ENCODE measurements around the gene SMYD5. TPM values are rescaled to one million over a fixed set of nuclear protein-coding genes. Genes with fewer than 3 reads are reported as not detected.

Gene SMYD5
- total and polyA plus RNA-seq, 9 of the 15 experiments (the other 6 are each of a cell fraction or from before 2014, with no cell fraction given): 11.4 to 56.8 (median 32.0) TPM

DNA sequence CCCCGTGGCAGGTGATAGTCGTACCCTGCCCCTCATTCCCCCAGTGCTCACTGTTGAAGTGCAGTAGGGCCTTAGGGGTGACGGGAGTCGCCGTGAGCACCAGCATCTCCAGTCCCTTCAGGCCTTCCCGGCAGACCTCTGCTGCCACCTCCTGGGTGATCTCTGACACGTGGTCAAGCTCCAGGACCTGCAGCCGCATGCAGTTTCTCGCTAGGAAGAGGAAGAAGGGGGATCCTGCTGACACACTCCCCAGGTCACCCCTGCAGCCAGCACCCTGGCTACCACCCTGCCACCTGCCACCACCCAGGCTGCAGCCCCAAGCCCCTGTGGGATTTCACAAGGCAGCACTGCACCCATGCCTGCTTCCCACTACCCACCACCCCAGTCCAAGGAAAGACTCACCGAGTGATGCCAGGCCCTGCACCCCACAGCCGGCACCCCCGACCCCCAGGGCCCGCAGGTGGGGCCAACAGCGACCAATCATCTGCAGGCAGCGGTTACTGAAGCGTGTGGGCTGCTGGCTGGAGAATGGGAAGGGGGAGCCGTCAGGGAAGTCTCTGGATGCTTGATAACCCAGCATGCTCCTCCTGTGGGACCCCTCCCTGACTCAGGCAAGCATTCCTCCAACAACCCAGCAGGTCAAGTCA, 46.4 kb downstream of the SMYD5 start:
- no peaks in the 10 kb centered on the region for H3K9me3 ChIP-seq (replicated peaks; ENCODE audit: control insufficient read depth, insufficient read depth, low read depth, low read length)
- H3K36me3 ChIP-seq (ENCODE audit: control insufficient read depth, insufficient read depth, low read length): no peaks in the 10 kb centered on the region
- H4K20me1 ChIP-seq (replicated peaks; ENCODE audit: control insufficient read depth, insufficient read depth, low read length): peaks cover 6% of the 10 kb centered on the region; the same call in 1 of the 2 replicates
- no TSS peak for BruUV-seq (replicated peaks)
- no peak overlapping the region for H3K27ac ChIP-seq (ENCODE audit: extremely low read depth, low read depth, low read length)
- H3K4me1 ChIP-seq (replicated peaks in 1 of 2; ENCODE audit: control insufficient read depth in 2 of 2, insufficient read depth in 2 of 2, low read length in 2 of 2): peaks cover 2 to 12% of the 10 kb centered on the region in 2 experiments; a peak in 2 of 5 replicates
- intact Hi-C loops (cut with micrococcal nuclease) (loop anchor here (1.0 to 5.0 kb wide), 3 partner anchors 48 to 367 kb away; no protein-coding TSS in a partner anchor), in situ Hi-C loops (cut with MboI) (no loop called here)
- peak; percentile 80 to 84 (median 80) for DNase-seq (ENCODE audit: extremely low read depth in 1 of 4, low spot score in 3 of 4)
- POLR2A ChIA-PET: interaction anchor here (0.6 to 0.9 kb wide), 3 partner anchors 10 to 238 kb away, joined by 3 to 6 read pairs (median 4); no protein-coding TSS in a partner anchor
- no peak overlapping the region for H3K4me3 ChIP-seq
- H3K79me2 ChIP-seq (ENCODE audit: control insufficient read depth, insufficient read depth, low read length): no peaks in the 10 kb centered on the region
- no peaks in the 10 kb centered on the region for H3K27me3 ChIP-seq (ENCODE audit: control insufficient read depth in 2 of 2, insufficient read depth in 2 of 2, low read length in 2 of 2)
- peak overlapping the region; percentile 71 for H2AFZ ChIP-seq (ENCODE audit: low read depth, low read length)
- CTCF ChIA-PET (ENCODE audit: low intra/inter-chr PET ratio): interaction anchor here (1.0 to 2.0 kb wide), 4 partner anchors 100 to 373 kb away, joined by 3 to 10 read pairs (median 5); partner anchors contain the start of gene SPR
- peak; percentile 91 for FAIRE-seq
- H3K9me1 ChIP-seq (ENCODE audit: control insufficient read depth, insufficient read depth, low read length): no peaks in the 10 kb centered on the region
- WGBS (ENCODE audit: insufficient coverage, low coverage, missing lambda C conversion rate): 15% methylated on average over 16 of the region's 17 CpGs
- peak overlapping the region in 1 of 2 experiments; percentile 82; a peak in 2 of 4 replicates for H3K9ac ChIP-seq (ENCODE audit: insufficient read depth in 1 of 2, low read depth in 2 of 2, low read length in 2 of 2)
- ATAC-seq: peak; percentile 94
- H3K4me2 ChIP-seq (ENCODE audit: insufficient read depth, low read length): no peak overlapping the region
- TF ChIP-seq, protein P1, sequence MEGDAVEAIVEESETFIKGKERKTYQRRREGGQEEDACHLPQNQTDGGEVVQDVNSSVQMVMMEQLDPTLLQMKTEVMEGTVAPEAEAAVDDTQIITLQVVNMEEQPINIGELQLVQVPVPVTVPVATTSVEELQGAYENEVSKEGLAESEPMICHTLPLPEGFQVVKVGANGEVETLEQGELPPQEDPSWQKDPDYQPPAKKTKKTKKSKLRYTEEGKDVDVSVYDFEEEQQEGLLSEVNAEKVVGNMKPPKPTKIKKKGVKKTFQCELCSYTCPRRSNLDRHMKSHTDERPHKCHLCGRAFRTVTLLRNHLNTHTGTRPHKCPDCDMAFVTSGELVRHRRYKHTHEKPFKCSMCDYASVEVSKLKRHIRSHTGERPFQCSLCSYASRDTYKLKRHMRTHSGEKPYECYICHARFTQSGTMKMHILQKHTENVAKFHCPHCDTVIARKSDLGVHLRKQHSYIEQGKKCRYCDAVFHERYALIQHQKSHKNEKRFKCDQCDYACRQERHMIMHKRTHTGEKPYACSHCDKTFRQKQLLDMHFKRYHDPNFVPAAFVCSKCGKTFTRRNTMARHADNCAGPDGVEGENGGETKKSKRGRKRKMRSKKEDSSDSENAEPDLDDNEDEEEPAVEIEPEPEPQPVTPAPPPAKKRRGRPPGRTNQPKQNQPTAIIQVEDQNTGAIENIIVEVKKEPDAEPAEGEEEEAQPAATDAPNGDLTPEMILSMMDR (IDR thresholded peaks at IDR 0.05 in 2 of 3, conservative IDR thresholded peaks at IDR 0.05 in 1 of 3; ENCODE audit: insufficient read depth in 2 of 3, low read depth in 1 of 3, low read length in 3 of 3): peak; percentile 80 to 84 (median 80)
- 0 out of 2 replicates have a peak, but pooled peaks have one; percentile 12 for TF ChIP-seq L3MBTL2 (IDR thresholded peaks at IDR 0.05)
- no peak for TF ChIP-seq CUX1 (CRISPR knock-in tag; IDR thresholded peaks at IDR 0.05)
- no peak for TF ChIP-seq MYBL2 (IDR thresholded peaks at IDR 0.05; ENCODE audit: low read depth)
- TF ChIP-seq MYBL2 (CRISPR knock-in tag; IDR thresholded peaks at IDR 0.05; ENCODE audit: borderline replicate concordance): no peak
- no peak for TF ChIP-seq KAT7 (CRISPR knock-in tag; IDR thresholded peaks at IDR 0.05; ENCODE audit: borderline replicate concordance)
- TF ChIP-seq, protein P2, sequence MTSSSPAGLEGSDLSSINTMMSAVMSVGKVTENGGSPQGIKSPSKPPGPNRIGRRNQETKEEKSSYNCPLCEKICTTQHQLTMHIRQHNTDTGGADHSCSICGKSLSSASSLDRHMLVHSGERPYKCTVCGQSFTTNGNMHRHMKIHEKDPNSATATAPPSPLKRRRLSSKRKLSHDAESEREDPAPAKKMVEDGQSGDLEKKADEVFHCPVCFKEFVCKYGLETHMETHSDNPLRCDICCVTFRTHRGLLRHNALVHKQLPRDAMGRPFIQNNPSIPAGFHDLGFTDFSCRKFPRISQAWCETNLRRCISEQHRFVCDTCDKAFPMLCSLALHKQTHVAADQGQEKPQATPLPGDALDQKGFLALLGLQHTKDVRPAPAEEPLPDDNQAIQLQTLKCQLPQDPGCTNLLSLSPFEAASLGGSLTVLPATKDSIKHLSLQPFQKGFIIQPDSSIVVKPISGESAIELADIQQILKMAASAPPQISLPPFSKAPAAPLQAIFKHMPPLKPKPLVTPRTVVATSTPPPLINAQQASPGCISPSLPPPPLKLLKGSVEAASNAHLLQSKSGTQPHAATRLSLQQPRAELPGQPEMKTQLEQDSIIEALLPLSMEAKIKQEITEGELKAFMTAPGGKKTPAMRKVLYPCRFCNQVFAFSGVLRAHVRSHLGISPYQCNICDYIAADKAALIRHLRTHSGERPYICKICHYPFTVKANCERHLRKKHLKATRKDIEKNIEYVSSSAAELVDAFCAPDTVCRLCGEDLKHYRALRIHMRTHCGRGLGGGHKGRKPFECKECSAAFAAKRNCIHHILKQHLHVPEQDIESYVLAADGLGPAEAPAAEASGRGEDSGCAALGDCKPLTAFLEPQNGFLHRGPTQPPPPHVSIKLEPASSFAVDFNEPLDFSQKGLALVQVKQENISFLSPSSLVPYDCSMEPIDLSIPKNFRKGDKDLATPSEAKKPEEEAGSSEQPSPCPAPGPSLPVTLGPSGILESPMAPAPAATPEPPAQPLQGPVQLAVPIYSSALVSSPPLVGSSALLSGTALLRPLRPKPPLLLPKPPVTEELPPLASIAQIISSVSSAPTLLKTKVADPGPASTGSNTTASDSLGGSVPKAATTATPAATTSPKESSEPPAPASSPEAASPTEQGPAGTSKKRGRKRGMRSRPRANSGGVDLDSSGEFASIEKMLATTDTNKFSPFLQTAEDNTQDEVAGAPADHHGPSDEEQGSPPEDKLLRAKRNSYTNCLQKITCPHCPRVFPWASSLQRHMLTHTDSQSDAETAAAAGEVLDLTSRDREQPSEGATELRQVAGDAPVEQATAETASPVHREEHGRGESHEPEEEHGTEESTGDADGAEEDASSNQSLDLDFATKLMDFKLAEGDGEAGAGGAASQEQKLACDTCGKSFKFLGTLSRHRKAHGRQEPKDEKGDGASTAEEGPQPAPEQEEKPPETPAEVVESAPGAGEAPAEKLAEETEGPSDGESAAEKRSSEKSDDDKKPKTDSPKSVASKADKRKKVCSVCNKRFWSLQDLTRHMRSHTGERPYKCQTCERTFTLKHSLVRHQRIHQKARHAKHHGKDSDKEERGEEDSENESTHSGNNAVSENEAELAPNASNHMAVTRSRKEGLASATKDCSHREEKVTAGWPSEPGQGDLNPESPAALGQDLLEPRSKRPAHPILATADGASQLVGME (CRISPR knock-in tag; IDR thresholded peaks at IDR 0.05): no peak

Data from K562 (cell line).